ENCODE data around the gene ZG16. TPM values are rescaled to one million over a fixed set of nuclear protein-coding genes. Genes with fewer than 3 reads are reported as not detected.

ZG16 gene
- total RNA-seq, 1 experiment from 2014 or later, result 0.07 TPM

- Histone ChIP-seq H2AFZ (ENCODE audit: low read depth, low read length, poor library complexity, severe bottlenecking) (no peak overlapping the region), H3K36me3 (ENCODE audit: control insufficient read depth in 1 of 2, insufficient read depth in 2 of 2, low read length in 2 of 2) (no peaks in the 10 kb centered on the region), H4K20me1 (ENCODE audit: insufficient read depth) (no peaks in the 10 kb centered on the region), H3K4me3 (replicated peaks in 1 of 2; ENCODE audit: low read depth in 1 of 2, low read length in 2 of 2) (no peak overlapping the region), H3K9me3 (ENCODE audit: control insufficient read depth in 1 of 2, insufficient read depth in 1 of 2, low read depth in 1 of 2, low read length in 2 of 2) (no peaks in the 10 kb centered on the region), H3K27ac (ENCODE audit: low read depth, low read length) (no peak overlapping the region), H3K4me2 (ENCODE audit: low read length) (no peak overlapping the region), H3K9ac (ENCODE audit: low read length) (no peak overlapping the region), H3K4me1 (ENCODE audit: control insufficient read depth in 1 of 2, insufficient read depth in 2 of 2, low read length in 2 of 2) (peaks cover 2 to 19% of the 10 kb centered on the region in 2 experiments; a peak in 2 of 4 replicates), H3K79me2 (ENCODE audit: insufficient read depth, low read length) (no peaks in the 10 kb centered on the region), H3K27me3 (ENCODE audit: insufficient read depth, low read length) (no peaks in the 10 kb centered on the region), H3K9me2 (ENCODE audit: insufficient read depth) (no peaks in the 10 kb centered on the region)
- ATAC-seq, result no peak
- DNase-seq (ENCODE audit: low read depth, low spot score), result no peak
- TF ChIP-seq FOSL1 (IDR thresholded peaks at IDR 0.05; ENCODE audit: low read depth) (no peak), MAX (IDR thresholded peaks at IDR 0.05) (no peak), REST (IDR thresholded peaks at IDR 0.05; ENCODE audit: low read depth) (no peak), JUND (IDR thresholded peaks at IDR 0.05) (no peak), POLR2A (IDR thresholded peaks at IDR 0.05; ENCODE audit: borderline replicate concordance, extremely low read depth, insufficient read depth, insufficient read length) (no peak), ZBTB33 (IDR thresholded peaks at IDR 0.05; ENCODE audit: extremely low read depth, insufficient replicate concordance, low read length) (no peak), SRF (IDR thresholded peaks at IDR 0.05; ENCODE audit: low read depth) (no peak), CBX3 (IDR thresholded peaks at IDR 0.05; ENCODE audit: low read depth) (no peak), EGR1 (IDR thresholded peaks at IDR 0.05; ENCODE audit: low read depth) (no peak), SP1 (IDR thresholded peaks at IDR 0.05; ENCODE audit: low read depth) (no peak), ATF3 (IDR thresholded peaks at IDR 0.05) (no peak), CTCF (IDR thresholded peaks at IDR 0.05 in 2 of 3, conservative IDR thresholded peaks at IDR 0.05 in 1 of 3; ENCODE audit: borderline replicate concordance in 1 of 3, insufficient read depth in 1 of 3, low read depth in 2 of 3, low read length in 2 of 3) (no peak), ZNF274 (IDR thresholded peaks at IDR 0.05; ENCODE audit: low read depth, low read length) (no peak), EZH2 (IDR thresholded peaks at IDR 0.05) (no peak), EZH2phosphoT487 (IDR thresholded peaks at IDR 0.05; ENCODE audit: borderline replicate concordance) (no peak), TCF7L2 (IDR thresholded peaks at IDR 0.05; ENCODE audit: borderline replicate concordance, extremely low read depth, insufficient read depth, insufficient read length) (no peak), YY1 (IDR thresholded peaks at IDR 0.05; ENCODE audit: extremely low read depth, insufficient replicate concordance, low read depth, low read length) (no peak)
- no TSS peak for BruUV-seq (replicated peaks)
- ChIA-PET RAD21 (ENCODE audit: low non-redundant PET in 1 of 2, low total read pairs in 2 of 2, uncharacterized antibody in 2 of 2, unreplicated experiment in 2 of 2) (no interaction called here), POLR2A (interaction anchor here (0.7 kb wide), 1 partner anchor 15 kb away, joined by 4 read pairs; no protein-coding TSS in a partner anchor), CTCF (interaction anchor here (1.8 kb wide), 1 partner anchor 15 kb away, joined by 5 read pairs; the partner anchor contains the start of gene KIF22)
- intact Hi-C loops (cut with micrococcal nuclease), result no loop called here
Observed at GRCh38 chr16:29774730-29775129, 3.3 kb upstream of the ZG16 start.
